Gastrocnemius medialis (tissue), 4 donors: Measurements from ENCODE around the gene HBQ1.

Source experiments
- POLR2A ChIP-seq, 2 donors: fragments of 450-650 bp; IDR thresholded peaks; one replicate each; pipeline ENCODE4 v1.6.1; 2017; ENCODE audit warnings: antibody characterized with exemption in 2 of 2, mild to moderate bottlenecking in 2 of 2, moderate library complexity in 2 of 2
- TF ChIP-seq, protein P1 (sequence below), 5 experiments: fragments of 450-650 bp in 3 of 5; fragments of 200-600 bp in 2 of 5; sonication (generic) in 2 of 5; IDR thresholded peaks in 4 of 5; conservative IDR thresholded peaks in 1 of 5; 1 replicate in 4 of 5; 2 replicates in 1 of 5; pipeline ENCODE4 v1.5.1; 2016 to 2019; ENCODE audit warnings: antibody characterized with exemption in 5 of 5, mild to moderate bottlenecking in 3 of 5, moderate library complexity in 3 of 5

GRCh38 chr16:132120-132519 lies 48.1 kb upstream of the HBQ1 start:
- TF ChIP-seq, protein P1, sequence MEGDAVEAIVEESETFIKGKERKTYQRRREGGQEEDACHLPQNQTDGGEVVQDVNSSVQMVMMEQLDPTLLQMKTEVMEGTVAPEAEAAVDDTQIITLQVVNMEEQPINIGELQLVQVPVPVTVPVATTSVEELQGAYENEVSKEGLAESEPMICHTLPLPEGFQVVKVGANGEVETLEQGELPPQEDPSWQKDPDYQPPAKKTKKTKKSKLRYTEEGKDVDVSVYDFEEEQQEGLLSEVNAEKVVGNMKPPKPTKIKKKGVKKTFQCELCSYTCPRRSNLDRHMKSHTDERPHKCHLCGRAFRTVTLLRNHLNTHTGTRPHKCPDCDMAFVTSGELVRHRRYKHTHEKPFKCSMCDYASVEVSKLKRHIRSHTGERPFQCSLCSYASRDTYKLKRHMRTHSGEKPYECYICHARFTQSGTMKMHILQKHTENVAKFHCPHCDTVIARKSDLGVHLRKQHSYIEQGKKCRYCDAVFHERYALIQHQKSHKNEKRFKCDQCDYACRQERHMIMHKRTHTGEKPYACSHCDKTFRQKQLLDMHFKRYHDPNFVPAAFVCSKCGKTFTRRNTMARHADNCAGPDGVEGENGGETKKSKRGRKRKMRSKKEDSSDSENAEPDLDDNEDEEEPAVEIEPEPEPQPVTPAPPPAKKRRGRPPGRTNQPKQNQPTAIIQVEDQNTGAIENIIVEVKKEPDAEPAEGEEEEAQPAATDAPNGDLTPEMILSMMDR (IDR thresholded peaks at IDR 0.05 in 4 of 5, conservative IDR thresholded peaks at IDR 0.05 in 1 of 5): no peak
- no peak for TF ChIP-seq POLR2A (IDR thresholded peaks at IDR 0.05)
